Nephron (organoid): Measurements from ENCODE around the gene TRAPPC4.
"Not testable (repeated sequence)": the region's sequence is repeated elsewhere in the genome, so short reads cannot be mapped to it uniquely, and the experiment has no call there.

ENCODE experiments used
- H3K27ac Mint-ChIP-seq, 3 experiments: 2 replicates each; pipeline ENCODE4 v1.8.0; 2020; ENCODE audit warnings: mixed read lengths in 3 of 3, mild to moderate bottlenecking in 2 of 3, moderate library complexity in 1 of 3
- H3K27me3 Mint-ChIP-seq: 2 replicates; pipeline ENCODE4 v1.8.0; 2021; ENCODE audit warnings: low read depth, mild to moderate bottlenecking, moderate library complexity, mixed read lengths
- H3K36me3 Mint-ChIP-seq: 2 replicates; pipeline ENCODE4 v1.8.0; 2020; ENCODE audit warnings: low read depth, mixed read lengths
- H3K4me1 Mint-ChIP-seq: 2 replicates; pipeline ENCODE4 v1.8.0; 2020; ENCODE audit warnings: mixed read lengths
- H3K4me3 Mint-ChIP-seq, 3 experiments: 2 replicates each; pipeline ENCODE4 v1.8.0; 2020; ENCODE audit warnings: mild to moderate bottlenecking in 3 of 3, mixed read lengths in 3 of 3, moderate library complexity in 2 of 3
- H3K9me3 Mint-ChIP-seq: 2 replicates; pipeline ENCODE4 v1.8.0; 2020; ENCODE audit warnings: mixed read lengths
- TF ChIP-seq, protein P1 (sequence below), 3 experiments: fragments of 200-600 bp; sonication (generic); IDR thresholded peaks; one replicate each; pipeline ENCODE4 v1.5.0; 2021; ENCODE audit warnings: antibody characterized with exemption in 3 of 3; ENCODE audit not compliant: unreplicated experiment in 3 of 3

TRAPPC4 gene

GRCh38 chr11:119011476-119012053 lies 7.0 kb upstream of the TRAPPC4 start:
- Mint-ChIP-seq H3K27ac (no peak overlapping the region), H3K4me1 (no peaks in the 10 kb centered on the region), H3K27me3 (no peaks in the 10 kb centered on the region), H3K4me3 (no peak overlapping the region), H3K9me3 (no peaks in the 10 kb centered on the region), H3K36me3 (peaks cover 66% of the 10 kb centered on the region)
- TF ChIP-seq, protein P1, sequence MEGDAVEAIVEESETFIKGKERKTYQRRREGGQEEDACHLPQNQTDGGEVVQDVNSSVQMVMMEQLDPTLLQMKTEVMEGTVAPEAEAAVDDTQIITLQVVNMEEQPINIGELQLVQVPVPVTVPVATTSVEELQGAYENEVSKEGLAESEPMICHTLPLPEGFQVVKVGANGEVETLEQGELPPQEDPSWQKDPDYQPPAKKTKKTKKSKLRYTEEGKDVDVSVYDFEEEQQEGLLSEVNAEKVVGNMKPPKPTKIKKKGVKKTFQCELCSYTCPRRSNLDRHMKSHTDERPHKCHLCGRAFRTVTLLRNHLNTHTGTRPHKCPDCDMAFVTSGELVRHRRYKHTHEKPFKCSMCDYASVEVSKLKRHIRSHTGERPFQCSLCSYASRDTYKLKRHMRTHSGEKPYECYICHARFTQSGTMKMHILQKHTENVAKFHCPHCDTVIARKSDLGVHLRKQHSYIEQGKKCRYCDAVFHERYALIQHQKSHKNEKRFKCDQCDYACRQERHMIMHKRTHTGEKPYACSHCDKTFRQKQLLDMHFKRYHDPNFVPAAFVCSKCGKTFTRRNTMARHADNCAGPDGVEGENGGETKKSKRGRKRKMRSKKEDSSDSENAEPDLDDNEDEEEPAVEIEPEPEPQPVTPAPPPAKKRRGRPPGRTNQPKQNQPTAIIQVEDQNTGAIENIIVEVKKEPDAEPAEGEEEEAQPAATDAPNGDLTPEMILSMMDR (IDR thresholded peaks at IDR 0.05; ENCODE audit: unreplicated experiment in 3 of 3), result no peak

- Mint-ChIP-seq H3K4me3 (no peak overlapping the region), H3K4me1 (peaks cover under 1% of the 10 kb centered on the region), H3K36me3 (peaks cover 65% of the 10 kb centered on the region), H3K27ac (no peak overlapping the region), H3K27me3 (no peaks in the 10 kb centered on the region), H3K9me3 (no peaks in the 10 kb centered on the region)
- TF ChIP-seq, protein P1 (IDR thresholded peaks at IDR 0.05; ENCODE audit: unreplicated experiment in 3 of 3), result no peak
Observed at GRCh38 chr11:119012629-119013170, 5.9 kb upstream of the TRAPPC4 start.

- Mint-ChIP-seq H3K4me1 (peaks cover 10% of the 10 kb centered on the region), H3K27ac (no peak overlapping the region), H3K36me3 (peaks cover 67% of the 10 kb centered on the region), H3K27me3 (no peaks in the 10 kb centered on the region), H3K9me3 (no peaks in the 10 kb centered on the region), H3K4me3 (peak overlapping the region; percentile 34 to 58 (median 56))
- TF ChIP-seq, protein P1 (IDR thresholded peaks at IDR 0.05; ENCODE audit: unreplicated experiment in 3 of 3), result no peak
Observed at GRCh38 chr11:119014209-119014924, 4.2 kb upstream of the TRAPPC4 start.

DNA sequence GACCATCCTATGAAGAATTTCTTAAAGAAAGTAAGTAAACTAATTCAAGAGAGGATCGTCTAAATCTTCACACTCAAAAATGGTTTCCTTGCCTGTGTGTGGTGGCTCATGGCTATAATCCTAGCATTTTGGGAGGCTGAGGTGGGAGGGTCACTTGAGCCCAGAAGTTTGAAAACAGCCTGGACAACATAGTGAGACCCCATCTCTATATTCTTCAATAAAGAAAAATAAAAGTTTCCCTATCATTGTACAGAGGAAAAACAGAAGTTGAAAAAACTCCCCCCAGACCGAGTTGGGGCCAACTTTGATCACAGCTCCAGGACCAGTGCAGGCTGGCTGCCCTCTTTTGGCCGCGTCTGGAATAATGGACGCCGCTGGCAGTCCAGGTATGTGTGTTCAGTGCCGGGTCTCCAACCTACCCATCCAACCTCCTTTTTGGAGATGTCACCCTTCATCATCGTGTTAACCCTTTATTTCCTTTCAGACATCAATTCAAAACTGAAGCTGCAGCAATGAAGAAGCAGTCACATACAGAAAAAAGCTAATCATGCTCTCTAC lies 3.4 kb upstream of the TRAPPC4 start:
- H3K4me3 Mint-ChIP-seq, result peak overlapping the region; percentile 42 to 76 (median 68)
- H3K9me3 Mint-ChIP-seq, result no peaks in the 10 kb centered on the region
- H3K4me1 Mint-ChIP-seq, result peaks cover 16% of the 10 kb centered on the region
- peaks cover 65% of the 10 kb centered on the region for H3K36me3 Mint-ChIP-seq
- H3K27me3 Mint-ChIP-seq, result no peaks in the 10 kb centered on the region
- peak overlapping the region in 1 of 3 experiments; percentile 34 for H3K27ac Mint-ChIP-seq
- TF ChIP-seq, protein P1 (IDR thresholded peaks at IDR 0.05; ENCODE audit: unreplicated experiment in 3 of 3), result no peak

- TF ChIP-seq, protein P1 (IDR thresholded peaks at IDR 0.05; ENCODE audit: unreplicated experiment in 3 of 3), result no peak
- H3K4me1 Mint-ChIP-seq, result peaks cover 19% of the 10 kb centered on the region
- peak overlapping the region; percentile 99 to 100 (median 99) for H3K4me3 Mint-ChIP-seq
- no peak overlapping the region for H3K27ac Mint-ChIP-seq
- no peaks in the 10 kb centered on the region for H3K9me3 Mint-ChIP-seq
- H3K27me3 Mint-ChIP-seq, result no peaks in the 10 kb centered on the region
- peaks cover 63% of the 10 kb centered on the region for H3K36me3 Mint-ChIP-seq
Observed at GRCh38 chr11:119016216-119017009, 2.2 kb upstream of the TRAPPC4 start.

DNA sequence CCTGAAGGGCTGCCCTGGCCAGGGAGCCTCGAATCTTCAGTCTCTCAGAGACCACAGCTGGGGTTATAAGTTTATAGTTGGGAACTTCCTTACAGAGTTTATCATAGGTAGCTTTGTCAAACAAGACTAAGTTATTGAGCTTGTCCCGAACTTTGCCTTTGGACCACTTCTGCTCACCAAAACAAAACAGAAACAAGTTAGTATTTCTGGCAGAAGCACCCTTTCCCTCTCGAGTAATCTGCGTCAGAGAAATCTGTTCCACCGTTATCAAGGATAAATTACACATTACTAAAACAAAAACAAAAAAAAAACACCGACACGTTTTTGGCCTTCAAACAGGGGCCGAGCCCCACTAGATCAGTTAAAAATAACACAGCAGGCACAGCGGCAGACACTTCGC lies 1.2 kb upstream of the TRAPPC4 start:
- peak overlapping the region; percentile 96 to 100 (median 99) for H3K27ac Mint-ChIP-seq
- not testable (repeated sequence) for H3K9me3 Mint-ChIP-seq
- H3K4me1 Mint-ChIP-seq, result peaks cover 22% of the 10 kb centered on the region

More for the DNA sequence above, 1.2 kb upstream of the TRAPPC4 start:
- not testable (repeated sequence) for H3K27me3 Mint-ChIP-seq
- Mint-ChIP-seq H3K4me3 (peak overlapping the region; percentile 99 to 100 (median 99)), H3K36me3 (peaks cover 66% of the 10 kb centered on the region)
